B cell (primary cell): ENCODE measurements around the gene PPFIA2.

Source experiments
- CTCF ChIP-seq: fragments of 200-600 bp; IDR thresholded peaks from one replicate; pipeline ENCODE4 v1.8.0; 2022; ENCODE audit warnings: antibody characterized with exemption, mild to moderate bottlenecking
- EZH2 ChIP-seq: IDR thresholded peaks from 2 replicates; pipeline ENCODE4 v1.6.1; 2012; ENCODE audit warnings: borderline replicate concordance, low read depth, mild to moderate bottlenecking, moderate library complexity, low read length; ENCODE audit not compliant: insufficient read depth, poor library complexity, severe bottlenecking

GRCh38 chr12:81208187-81208911, 550.8 kb downstream of the PPFIA2 start:
- TF ChIP-seq CTCF (no peak), EZH2 (no peak)
